Kidney epithelial cell (primary cell): ENCODE measurements around the gene PAMR1. TPM values are rescaled to one million over a fixed set of nuclear protein-coding genes. Genes with fewer than 3 reads are reported as not detected.
A peak's percentile ranks its signal among the peaks of the same experiment; 100 is the strongest.

Experiments
- DNase-seq: peaks from one replicate; pipeline ENCODE4 v3.0.0-alpha.2; 2010; ENCODE audit warnings: low read depth
- H3K27me3 ChIP-seq: 2 replicates; pipeline ENCODE4 v1.6.0; 2011; ENCODE audit warnings: low read length; ENCODE audit not compliant: control insufficient read depth, insufficient read depth
- H3K36me3 ChIP-seq: 2 replicates; pipeline ENCODE4 v1.5.1; 2011; ENCODE audit warnings: low read length; ENCODE audit not compliant: control insufficient read depth, insufficient read depth
- H3K4me3 ChIP-seq: 2 replicates; pipeline ENCODE4 v1.5.1; 2011; ENCODE audit warnings: low read depth, mild to moderate bottlenecking, control low read depth, low read length
- CTCF ChIP-seq: IDR thresholded peaks from 2 replicates; pipeline ENCODE4 v1.5.1; 2011; ENCODE audit warnings: mild to moderate bottlenecking, moderate library complexity, low read length, control low read depth, inconsistent platforms; ENCODE audit not compliant: insufficient read depth, poor library complexity, severe bottlenecking
- total RNA-seq: library from RNA; depleted of rRNA; stranded (reverse); fragments of >200 nt; gene quantifications from 2 replicates; pipeline ENCODE4 v1.2.3, GENCODE V29; 2015

PAMR1 gene
- 0.75 and 0.84 TPM in 2 replicates for total RNA-seq

- Histone ChIP-seq H3K27me3 (peaks cover 11% of the 10 kb centered on the region), H3K36me3 (no peaks in the 10 kb centered on the region), H3K4me3 (peak within 1 kb of the TSS; percentile 18)
- no peak for DNase-seq
- TF ChIP-seq CTCF: no peak
These were observed at the start of gene PAMR1 for GRCh38 chr11:35525501-35526175. Gene PAMR1, minus strand, starts transcription at chr11:35525616. Its CDS starts 31 bp downstream, at chr11:35525585.

GRCh38 chr11:35571696-35572095 is 46.3 kb upstream of the PAMR1 start:
- DNase-seq: no peak
- Histone ChIP-seq H3K27me3 (no peaks in the 10 kb centered on the region), H3K36me3 (no peaks in the 10 kb centered on the region), H3K4me3 (no peak overlapping the region)
- no peak for TF ChIP-seq CTCF

GRCh38 chr11:35567737-35568465 is 42.5 kb upstream of the PAMR1 start:
- no peak for DNase-seq
- TF ChIP-seq CTCF: no peak
- H3K4me3 ChIP-seq: no peak overlapping the region
- no peaks in the 10 kb centered on the region for H3K36me3 ChIP-seq
- no peaks in the 10 kb centered on the region for H3K27me3 ChIP-seq

- Histone ChIP-seq H3K4me3 (no peak overlapping the region), H3K36me3 (no peaks in the 10 kb centered on the region), H3K27me3 (no peaks in the 10 kb centered on the region)
- TF ChIP-seq CTCF: no peak
- no peak for DNase-seq
These were observed 41.5 kb upstream of the PAMR1 start for GRCh38 chr11:35566885-35567284.

- Histone ChIP-seq H3K36me3 (no peaks in the 10 kb centered on the region), H3K4me3 (no peak overlapping the region), H3K27me3 (no peaks in the 10 kb centered on the region)
- TF ChIP-seq CTCF: no peak
- no peak for DNase-seq
These were observed 40.8 kb upstream of the PAMR1 start for GRCh38 chr11:35566181-35566580.

GRCh38 chr11:35564245-35564595 is 38.8 kb upstream of the PAMR1 start:
- H3K36me3 ChIP-seq: no peaks in the 10 kb centered on the region
- TF ChIP-seq CTCF: no peak
- DNase-seq: no peak
- no peak overlapping the region for H3K4me3 ChIP-seq
- H3K27me3 ChIP-seq: no peaks in the 10 kb centered on the region
